Measurements from ENCODE around the gene PDE1C. TPM values are rescaled to one million over a fixed set of nuclear protein-coding genes. Genes with fewer than 3 reads are reported as not detected.

PDE1C gene
- total and polyA plus RNA-seq, 2 of the 4 experiments (the other 2 are of a cell fraction) = 14.2 to 61.5 TPM

DNA sequence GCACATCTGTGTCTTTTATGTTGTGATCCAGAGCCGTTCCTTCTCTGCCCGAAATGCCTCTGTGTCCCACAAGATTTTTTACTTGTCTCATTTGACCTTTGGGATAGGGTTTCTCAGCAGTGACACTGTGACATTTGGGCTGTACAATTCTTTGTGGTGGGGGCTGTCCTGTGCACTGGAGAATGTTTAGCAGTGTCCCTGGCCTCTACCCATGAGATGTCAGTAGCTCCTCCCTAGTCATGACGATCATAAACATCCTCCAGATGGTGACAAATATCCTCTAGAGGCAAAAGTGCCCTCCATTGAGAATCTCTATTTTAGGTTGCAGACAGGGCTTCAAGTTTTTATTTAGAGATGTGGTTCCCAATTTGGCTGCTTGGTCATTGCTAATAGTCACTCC is 291.9 kb downstream of the PDE1C start:
- peaks cover 12% of the 10 kb centered on the region for H3K9me1 ChIP-seq (ENCODE audit: insufficient read depth, low read length)
- H2BK20ac ChIP-seq (ENCODE audit: low read depth, low read length) = peak overlapping the region; percentile 71
- no peak overlapping the region for H2AK9ac ChIP-seq (replicated peaks; ENCODE audit: low read depth, low read length, poor library complexity)
- DNase-seq (no peak), ATAC-seq (ENCODE audit: low read depth) (no peak)
- H4K5ac ChIP-seq (ENCODE audit: low read depth, low read length) = peak overlapping the region; percentile 22; the same call in 1 of the 2 replicates
- H2BK5ac ChIP-seq (ENCODE audit: low read depth, low read length, poor library complexity, severe bottlenecking) = peak overlapping the region; percentile 5
- H3K4me2 ChIP-seq (ENCODE audit: low read depth, low read length) = no peak overlapping the region
- H3K36me3 ChIP-seq (ENCODE audit: control insufficient read depth, insufficient read depth, low read length) = no peaks in the 10 kb centered on the region
- no peak overlapping the region; the same call in 1 of the 2 replicates for H3K18ac ChIP-seq (ENCODE audit: low read depth, low read length)
- 0 out of 4 replicates have a peak overlapping the region, but pooled peaks of 1 of the 2 experiments have one; percentile 35 for H4K8ac ChIP-seq (ENCODE audit: low read depth in 2 of 2, low read length in 2 of 2)
- CTCF ChIA-PET = no interaction called here
- H3K9ac ChIP-seq (ENCODE audit: low read depth, low read length) = no peak overlapping the region
- no peak overlapping the region for H4K91ac ChIP-seq (ENCODE audit: insufficient read depth, low read depth, low read length)
- no peaks in the 10 kb centered on the region for H4K20me1 ChIP-seq (ENCODE audit: insufficient read depth, low read length)
- in situ Hi-C loops (cut with MboI; ENCODE audit: low sequenced_read_pairs) (no loop called here), dilution Hi-C loops (cut with HindIII; ENCODE audit: low sequenced_read_pairs, unreplicated experiment) (no loop called here), intact Hi-C loops (cut with micrococcal nuclease) (no loop called here)
- no peak overlapping the region for H2AFZ ChIP-seq (replicated peaks; ENCODE audit: low read length, poor library complexity)
- TF ChIP-seq USF2 (IDR thresholded peaks at IDR 0.05; ENCODE audit: low read depth, low read length) (no peak), CHD1 (IDR thresholded peaks at IDR 0.05; ENCODE audit: low read depth, low read length) (no peak), RCOR1 (IDR thresholded peaks at IDR 0.05; ENCODE audit: insufficient replicate concordance, low read length) (no peak), CEBPB (IDR thresholded peaks at IDR 0.05; ENCODE audit: low read depth, low read length) (no peak), SMC3 (IDR thresholded peaks at IDR 0.05; ENCODE audit: low read depth, low read length) (no peak), CTCF (conservative IDR thresholded peaks at IDR 0.05; ENCODE audit: low read depth, low read length) (no peak), MAFK (IDR thresholded peaks at IDR 0.05; ENCODE audit: low read depth, low read length) (no peak), RAD21 (IDR thresholded peaks at IDR 0.05; ENCODE audit: low read length) (no peak), NFE2L2 (IDR thresholded peaks at IDR 0.05; ENCODE audit: low read depth, low read length) (no peak), MAZ (IDR thresholded peaks at IDR 0.05; ENCODE audit: borderline replicate concordance, low read depth, low read length) (no peak), FOS (IDR thresholded peaks at IDR 0.05; ENCODE audit: low read depth, low read length) (no peak), MXI1 (IDR thresholded peaks at IDR 0.05; ENCODE audit: borderline replicate concordance, low read depth, low read length) (no peak), RFX5 (IDR thresholded peaks at IDR 0.05; ENCODE audit: low read depth, low read length) (no peak), BHLHE40 (IDR thresholded peaks at IDR 0.05; ENCODE audit: low read depth, low read length) (no peak), POLR2A (IDR thresholded peaks at IDR 0.05; ENCODE audit: low read depth, low read length) (no peak)
- H2BK15ac ChIP-seq (ENCODE audit: low read depth, low read length) = peak overlapping the region; percentile 70; the same call in 1 of the 3 replicates
- peak overlapping the region; percentile 44; the same call in 1 of the 2 replicates for H2AK5ac ChIP-seq (ENCODE audit: low read depth, low read length)
- no peak overlapping the region for H3K27ac ChIP-seq (ENCODE audit: insufficient read depth, low read length)
- 85% methylated on average over 2 of the region's 3 CpGs; no CpG with 5 or more reads in 1 of the 2 experiments for WGBS, 2 experiments (ENCODE audit: extremely low coverage in 2 of 2, insufficient read length in 1 of 2)
- no peaks in the 10 kb centered on the region for H3K9me3 ChIP-seq (ENCODE audit: control insufficient read depth, insufficient read depth, low read length)
- no peaks in the 10 kb centered on the region for H3K79me1 ChIP-seq (ENCODE audit: low read depth in 1 of 2, low read length in 2 of 2)
- H3K4me3 ChIP-seq (ENCODE audit: insufficient read depth, low read depth, low read length) = no peak overlapping the region
- H3K4me1 ChIP-seq (ENCODE audit: control insufficient read depth, insufficient read depth, low read length) = no peaks in the 10 kb centered on the region; the same call in 1 of the 2 replicates
- H3K23ac ChIP-seq (ENCODE audit: low read depth, low read length) = no peak overlapping the region
- BruUV-seq (replicated peaks) = no TSS peak
- H3K56ac ChIP-seq (ENCODE audit: extremely low read depth, insufficient read depth, low read length) = no peak overlapping the region
- peak overlapping the region; percentile 22 for H3K4ac ChIP-seq (ENCODE audit: low read depth, low read length)
- no peak overlapping the region for H3K14ac ChIP-seq (replicated peaks; ENCODE audit: low read depth, low read length)
- H2BK120ac ChIP-seq (ENCODE audit: low read depth, low read length) = peak overlapping the region; percentile 20; the same call in 1 of the 2 replicates
- POLR2A ChIA-PET (ENCODE audit: unreplicated experiment) = no interaction called here
- no peaks in the 10 kb centered on the region for H3K27me3 ChIP-seq (ENCODE audit: control insufficient read depth, insufficient read depth, low read length)

All from IMR-90 (cell line).